ENCODE results near the gene HOXD4.

DNA sequence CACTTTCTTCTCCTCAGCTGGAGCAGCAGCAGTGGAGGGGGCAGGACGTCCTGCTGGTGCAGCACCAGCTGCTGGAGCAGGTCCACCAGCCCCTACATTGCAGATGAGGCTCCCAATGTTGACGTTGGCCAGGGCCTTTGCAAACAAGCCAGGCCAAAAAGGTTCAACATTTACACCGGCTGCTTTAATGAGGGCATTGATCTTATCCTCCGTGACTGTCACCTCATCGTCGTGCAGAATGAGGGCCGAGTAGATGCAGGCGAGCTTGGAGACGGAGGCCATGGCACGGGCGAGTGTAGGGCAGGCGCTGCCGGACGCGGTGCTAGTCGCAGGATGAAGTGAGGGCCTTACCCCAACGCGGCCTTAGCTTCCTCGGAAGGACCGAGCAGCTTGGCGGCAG is 49.6 kb downstream of the HOXD4 start:
- TF ChIP-seq, protein P1, sequence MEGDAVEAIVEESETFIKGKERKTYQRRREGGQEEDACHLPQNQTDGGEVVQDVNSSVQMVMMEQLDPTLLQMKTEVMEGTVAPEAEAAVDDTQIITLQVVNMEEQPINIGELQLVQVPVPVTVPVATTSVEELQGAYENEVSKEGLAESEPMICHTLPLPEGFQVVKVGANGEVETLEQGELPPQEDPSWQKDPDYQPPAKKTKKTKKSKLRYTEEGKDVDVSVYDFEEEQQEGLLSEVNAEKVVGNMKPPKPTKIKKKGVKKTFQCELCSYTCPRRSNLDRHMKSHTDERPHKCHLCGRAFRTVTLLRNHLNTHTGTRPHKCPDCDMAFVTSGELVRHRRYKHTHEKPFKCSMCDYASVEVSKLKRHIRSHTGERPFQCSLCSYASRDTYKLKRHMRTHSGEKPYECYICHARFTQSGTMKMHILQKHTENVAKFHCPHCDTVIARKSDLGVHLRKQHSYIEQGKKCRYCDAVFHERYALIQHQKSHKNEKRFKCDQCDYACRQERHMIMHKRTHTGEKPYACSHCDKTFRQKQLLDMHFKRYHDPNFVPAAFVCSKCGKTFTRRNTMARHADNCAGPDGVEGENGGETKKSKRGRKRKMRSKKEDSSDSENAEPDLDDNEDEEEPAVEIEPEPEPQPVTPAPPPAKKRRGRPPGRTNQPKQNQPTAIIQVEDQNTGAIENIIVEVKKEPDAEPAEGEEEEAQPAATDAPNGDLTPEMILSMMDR (IDR thresholded peaks at IDR 0.05; ENCODE audit: low read depth, low read length, poor library complexity, severe bottlenecking) = no peak
- no peak for TF ChIP-seq EZH2phosphoT487 (IDR thresholded peaks at IDR 0.05; ENCODE audit: borderline replicate concordance, low read length)
